HG03108 (cell line): ENCODE results near the gene TTLL11.
"Not testable (repeated sequence)": the region's sequence is repeated elsewhere in the genome, so short reads cannot be mapped to it uniquely, and the experiment has no call there.

Experiments
- ATAC-seq: cut with Tn5 transposase; IDR thresholded peaks from one replicate; pipeline ENCODE4 v1.9.1; 2021; ENCODE audit warnings: moderate library complexity; ENCODE audit not compliant: unreplicated experiment

Gene TTLL11

GRCh38 chr9:121807069-121807822 lies 285.9 kb downstream of the TTLL11 start:
- no peak for ATAC-seq

GRCh38 chr9:121802753-121803152 lies 290.4 kb downstream of the TTLL11 start:
- no peak for ATAC-seq

- ATAC-seq, result no peak
Measured at GRCh38 chr9:121801579-121801978, 291.5 kb downstream of the TTLL11 start.

GRCh38 chr9:121800376-121800775 lies 292.7 kb downstream of the TTLL11 start:
- ATAC-seq, result no peak

- ATAC-seq, result no peak
Measured at GRCh38 chr9:121798941-121799340, 294.2 kb downstream of the TTLL11 start.

- ATAC-seq, result no peak
Measured at GRCh38 chr9:121797081-121797480, 296.0 kb downstream of the TTLL11 start.

GRCh38 chr9:121794334-121794733 lies 298.8 kb downstream of the TTLL11 start:
- not testable (repeated sequence) for ATAC-seq

GRCh38 chr9:121792476-121792875 lies 300.6 kb downstream of the TTLL11 start:
- ATAC-seq, result not testable (repeated sequence)

GRCh38 chr9:121790841-121791240 lies 302.3 kb downstream of the TTLL11 start:
- ATAC-seq, result no peak

GRCh38 chr9:121788686-121789366 lies 304.3 kb downstream of the TTLL11 start:
- no peak for ATAC-seq

- no peak for ATAC-seq
Measured at GRCh38 chr9:121786998-121787422, 306.1 kb downstream of the TTLL11 start.

GRCh38 chr9:121786543-121786948 lies 306.6 kb downstream of the TTLL11 start:
- ATAC-seq, result no peak

- no peak for ATAC-seq
Measured at GRCh38 chr9:121785673-121786542, 307.2 kb downstream of the TTLL11 start.

- ATAC-seq, result no peak
Measured at GRCh38 chr9:121784731-121785411, 308.2 kb downstream of the TTLL11 start.

GRCh38 chr9:121783521-121784507 lies 309.3 kb downstream of the TTLL11 start:
- no peak for ATAC-seq

GRCh38 chr9:121783111-121783510 lies 310.0 kb downstream of the TTLL11 start:
- no peak for ATAC-seq

- ATAC-seq, result no peak
Measured at GRCh38 chr9:121782514-121783110, 310.5 kb downstream of the TTLL11 start.

- ATAC-seq, result no peak
Measured at GRCh38 chr9:121781701-121782464, 311.2 kb downstream of the TTLL11 start.
